GM21619 (cell line): ENCODE results near the gene GIPR.
"Not testable (repeated sequence)": the region's sequence is repeated elsewhere in the genome, so short reads cannot be mapped to it uniquely, and the experiment has no call there.

Source experiments
- ATAC-seq: cut with Tn5 transposase; IDR thresholded peaks from one replicate; pipeline ENCODE4 v1.9.1; 2021; ENCODE audit not compliant: unreplicated experiment

Gene GIPR, protein sequence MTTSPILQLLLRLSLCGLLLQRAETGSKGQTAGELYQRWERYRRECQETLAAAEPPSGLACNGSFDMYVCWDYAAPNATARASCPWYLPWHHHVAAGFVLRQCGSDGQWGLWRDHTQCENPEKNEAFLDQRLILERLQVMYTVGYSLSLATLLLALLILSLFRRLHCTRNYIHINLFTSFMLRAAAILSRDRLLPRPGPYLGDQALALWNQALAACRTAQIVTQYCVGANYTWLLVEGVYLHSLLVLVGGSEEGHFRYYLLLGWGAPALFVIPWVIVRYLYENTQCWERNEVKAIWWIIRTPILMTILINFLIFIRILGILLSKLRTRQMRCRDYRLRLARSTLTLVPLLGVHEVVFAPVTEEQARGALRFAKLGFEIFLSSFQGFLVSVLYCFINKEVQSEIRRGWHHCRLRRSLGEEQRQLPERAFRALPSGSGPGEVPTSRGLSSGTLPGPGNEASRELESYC

DNA sequence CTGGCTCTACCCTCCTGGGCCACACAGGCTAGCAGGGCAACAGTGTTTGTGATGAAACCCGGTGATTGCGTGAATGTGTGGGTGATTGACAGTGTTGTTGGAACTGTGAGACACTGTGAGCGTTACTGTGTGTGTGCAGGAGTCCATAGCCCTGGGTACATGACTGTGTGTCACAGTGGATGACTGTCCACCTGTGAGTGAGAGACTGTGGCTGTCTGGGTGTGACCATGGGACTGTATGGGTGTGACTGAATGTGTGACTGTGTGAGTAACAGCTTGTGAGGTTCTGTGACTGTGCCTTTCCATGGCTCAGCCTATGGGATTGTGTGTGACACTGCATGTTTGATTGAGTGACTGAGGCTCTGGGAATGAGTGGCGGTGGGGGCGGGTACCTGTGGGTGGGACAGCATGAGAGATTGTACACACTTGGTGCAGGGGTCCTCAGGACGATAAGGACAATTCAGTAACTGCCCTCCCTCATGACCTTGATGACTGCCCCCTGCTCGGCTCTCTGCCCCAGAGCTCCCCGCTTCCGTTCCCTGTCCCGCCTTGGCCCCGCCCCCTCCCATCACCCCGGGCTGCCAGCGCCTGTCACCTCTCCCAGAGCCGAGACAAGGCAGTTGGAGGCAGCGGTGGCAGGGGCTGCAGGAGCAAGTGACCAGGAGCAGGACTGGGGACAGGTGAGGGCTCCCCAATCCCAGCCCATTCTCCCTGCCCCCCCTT is at the start of gene GIPR:
TSS of gene GIPR (plus strand) at position 602 of the 722 bp plus-strand sequence. CDS start 1,300 bp downstream, outside the sequence.
- no peak for ATAC-seq

DNA sequence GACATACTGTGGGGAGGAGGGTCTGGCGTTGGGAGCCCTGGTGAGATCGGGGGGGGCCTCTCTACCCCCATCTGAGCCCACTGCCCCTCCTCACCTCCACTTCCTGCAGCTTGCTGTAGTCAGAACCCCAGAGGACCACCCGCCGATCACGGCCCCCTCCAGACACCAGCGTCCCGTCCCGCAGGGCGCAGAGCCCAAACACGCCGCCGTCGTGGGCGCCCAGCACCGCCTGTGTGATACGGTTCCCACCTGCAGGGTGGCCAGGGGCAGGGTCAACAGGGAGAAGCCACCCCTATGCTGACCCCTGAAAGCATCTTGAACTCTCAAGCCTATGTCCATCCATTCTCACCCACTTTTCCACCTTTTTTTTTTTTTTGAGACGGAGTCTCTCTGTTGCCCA is 46.6 kb upstream of the GIPR start:
- no peak for ATAC-seq

DNA sequence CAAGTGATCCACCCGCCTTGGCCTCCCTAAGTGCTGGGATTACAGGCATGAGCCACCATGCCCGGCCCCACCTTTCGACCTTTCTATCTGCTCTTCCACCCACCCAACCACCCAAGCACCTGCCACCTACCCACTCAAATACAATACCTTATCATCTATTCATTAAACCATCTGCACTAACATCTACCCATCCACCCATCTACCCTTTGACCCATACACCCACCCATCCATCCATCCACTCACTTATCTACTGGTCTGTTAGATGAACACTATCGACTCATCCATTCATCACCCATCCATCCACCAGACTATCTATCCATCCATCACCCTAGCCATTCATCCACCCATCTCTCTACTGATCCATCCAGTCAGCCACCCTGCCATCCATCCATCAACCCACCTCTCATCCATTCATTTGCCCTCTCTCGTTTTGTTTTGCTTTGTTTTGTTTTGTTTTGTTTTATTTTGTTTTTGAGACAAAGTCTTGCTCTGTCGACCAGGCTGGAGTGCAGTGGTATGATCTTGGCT is 46.0 kb upstream of the GIPR start:
- ATAC-seq: no peak

DNA sequence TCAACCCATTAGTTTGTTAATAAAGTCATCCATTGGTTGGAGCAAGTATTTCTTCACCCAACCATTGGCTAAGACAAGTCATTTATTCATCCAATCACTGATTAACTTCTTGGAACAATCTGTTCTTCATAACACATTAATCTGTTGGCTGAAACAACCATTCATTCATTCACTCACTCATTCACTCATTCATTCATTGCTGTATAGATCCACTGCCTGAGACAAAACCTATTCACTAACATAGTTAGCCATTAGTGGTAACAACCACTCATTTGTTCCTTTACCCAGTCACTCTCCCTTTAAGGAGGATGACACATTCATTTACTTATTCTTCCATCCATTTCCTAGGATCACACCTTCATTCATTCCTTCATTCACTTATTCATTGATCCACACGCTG is 44.0 kb upstream of the GIPR start:
- ATAC-seq: no peak

DNA sequence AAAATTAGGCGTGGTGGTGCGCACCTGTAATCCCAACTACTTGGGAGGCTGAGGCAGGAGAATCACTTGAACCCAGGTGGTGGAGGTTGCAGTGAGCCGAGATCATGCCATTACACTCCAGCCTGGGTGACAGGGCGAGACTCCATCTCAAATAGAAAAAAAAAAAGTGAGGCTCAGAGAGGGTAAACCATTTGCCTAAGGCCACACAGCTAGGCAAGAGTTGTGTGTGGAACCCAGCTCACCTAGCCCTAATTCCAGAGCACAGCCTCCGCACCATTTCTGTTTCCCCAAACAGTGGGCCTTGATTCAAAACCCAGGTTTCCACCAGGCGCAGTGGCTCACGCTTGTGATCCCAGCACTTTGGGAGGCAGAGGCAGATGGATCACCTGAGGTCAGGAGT is 39.8 kb upstream of the GIPR start:
- not testable (repeated sequence) for ATAC-seq

DNA sequence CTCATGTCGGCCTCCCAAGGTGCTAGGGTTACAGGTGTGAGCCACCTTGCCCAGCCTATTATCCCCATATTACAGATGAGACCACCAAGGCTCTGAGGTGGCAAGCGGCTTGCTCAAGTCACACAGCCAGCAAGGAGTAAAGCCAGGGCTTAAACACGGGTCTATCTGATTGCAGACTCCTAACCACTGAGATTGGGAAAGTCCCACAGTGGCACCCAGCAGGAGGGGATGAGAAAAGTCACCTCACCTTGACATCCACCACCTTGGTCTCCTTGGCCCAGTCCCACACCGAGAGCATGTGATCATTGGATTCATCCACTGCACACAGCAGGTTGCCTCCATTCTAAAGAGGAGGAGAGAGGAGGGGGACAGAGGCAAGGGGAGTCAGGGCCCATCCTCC is 38.3 kb upstream of the GIPR start:
- ATAC-seq: no peak

DNA sequence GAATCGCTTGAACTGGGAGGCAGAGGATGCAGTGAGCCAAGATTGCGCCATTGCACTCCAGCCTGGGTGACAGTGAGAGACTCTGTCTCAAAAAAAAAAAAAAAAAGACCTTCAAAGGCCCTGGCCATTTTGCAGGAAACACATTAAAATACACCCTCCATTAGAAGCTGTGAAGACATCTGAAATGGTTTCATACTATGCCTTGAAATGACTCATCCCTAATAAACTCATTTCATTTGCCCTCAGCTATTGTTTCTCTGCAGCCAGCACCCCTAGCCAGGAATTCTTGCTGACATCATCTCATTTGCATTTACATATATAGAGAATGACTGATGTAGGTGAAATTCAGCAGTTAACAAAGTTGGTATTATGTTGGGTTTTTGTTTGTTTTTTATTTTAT is 37.6 kb upstream of the GIPR start:
- ATAC-seq: no peak

DNA sequence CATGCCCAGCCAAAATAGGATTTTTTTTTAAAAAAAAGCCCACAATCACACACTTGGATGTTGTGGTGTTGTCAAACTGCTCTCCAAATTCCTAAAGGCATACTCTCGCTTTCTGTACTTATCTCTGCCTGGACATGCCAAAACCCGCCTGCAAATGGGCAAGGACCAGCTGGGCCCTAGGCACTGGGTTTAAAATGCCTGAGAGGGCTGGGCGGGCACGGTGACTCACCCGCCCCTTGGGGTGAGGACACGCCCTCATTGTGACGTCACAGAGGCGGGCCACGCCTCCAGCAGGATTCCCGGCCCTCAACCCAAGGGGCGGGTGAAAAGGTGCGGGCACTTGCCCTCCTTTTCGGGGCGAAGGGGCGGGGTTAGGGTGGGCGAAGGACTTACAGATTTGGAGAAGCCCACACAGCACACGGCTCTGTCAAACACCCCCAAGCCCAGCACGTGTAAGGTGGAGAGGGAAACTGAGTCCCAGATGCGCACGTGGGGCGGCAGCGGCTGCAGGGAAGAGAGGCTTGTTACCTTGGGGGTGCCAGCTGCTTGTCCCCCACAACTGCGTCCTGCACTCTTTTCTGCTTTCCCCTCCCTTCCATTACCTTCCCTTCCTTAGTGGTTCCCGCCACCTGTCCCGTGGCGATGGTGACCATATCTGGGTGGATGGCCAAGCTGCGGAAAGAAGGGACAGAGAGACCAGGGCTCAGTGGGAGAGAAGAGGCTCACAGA is 35.4 kb upstream of the GIPR start:
- no peak for ATAC-seq

DNA sequence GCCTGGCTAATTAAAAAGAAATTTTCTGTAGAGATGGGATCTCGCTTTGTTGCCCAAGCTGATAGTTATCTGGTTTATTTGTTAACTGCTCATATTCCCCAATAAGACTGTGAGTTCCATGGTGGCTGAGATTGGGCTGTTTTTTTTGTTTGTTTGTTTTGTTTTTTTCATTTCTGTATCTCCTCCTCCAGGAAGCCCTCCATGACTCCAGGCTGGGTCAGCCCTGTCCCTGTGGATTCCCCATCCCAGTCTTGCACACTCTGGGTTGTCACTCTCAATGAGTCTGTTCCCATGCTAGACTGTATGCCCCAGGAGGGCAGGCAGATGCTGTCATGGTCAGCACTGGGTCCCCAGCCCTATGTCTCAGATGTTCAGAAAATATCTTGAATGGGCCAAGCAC is 31.7 kb upstream of the GIPR start:
- no peak for ATAC-seq

DNA sequence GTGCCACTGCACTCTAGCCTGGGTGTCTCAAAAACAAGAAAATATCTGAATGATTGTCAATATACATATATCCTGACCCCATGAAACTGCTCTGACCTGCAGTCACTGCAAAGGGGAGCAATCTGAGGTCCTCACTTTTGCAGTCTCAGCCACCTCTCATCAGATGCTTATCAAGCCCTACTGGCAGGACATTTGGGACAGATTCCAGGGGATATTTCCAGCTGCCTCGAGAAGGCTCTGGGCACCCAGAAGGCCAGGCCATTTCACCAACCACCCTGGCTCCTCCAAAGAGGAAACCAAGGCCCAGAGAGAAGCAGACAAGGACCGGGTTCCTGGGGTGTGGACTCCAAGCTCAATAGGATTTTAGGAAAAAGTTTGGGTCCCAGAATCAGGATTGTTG is 31.1 kb upstream of the GIPR start:
- ATAC-seq: no peak

DNA sequence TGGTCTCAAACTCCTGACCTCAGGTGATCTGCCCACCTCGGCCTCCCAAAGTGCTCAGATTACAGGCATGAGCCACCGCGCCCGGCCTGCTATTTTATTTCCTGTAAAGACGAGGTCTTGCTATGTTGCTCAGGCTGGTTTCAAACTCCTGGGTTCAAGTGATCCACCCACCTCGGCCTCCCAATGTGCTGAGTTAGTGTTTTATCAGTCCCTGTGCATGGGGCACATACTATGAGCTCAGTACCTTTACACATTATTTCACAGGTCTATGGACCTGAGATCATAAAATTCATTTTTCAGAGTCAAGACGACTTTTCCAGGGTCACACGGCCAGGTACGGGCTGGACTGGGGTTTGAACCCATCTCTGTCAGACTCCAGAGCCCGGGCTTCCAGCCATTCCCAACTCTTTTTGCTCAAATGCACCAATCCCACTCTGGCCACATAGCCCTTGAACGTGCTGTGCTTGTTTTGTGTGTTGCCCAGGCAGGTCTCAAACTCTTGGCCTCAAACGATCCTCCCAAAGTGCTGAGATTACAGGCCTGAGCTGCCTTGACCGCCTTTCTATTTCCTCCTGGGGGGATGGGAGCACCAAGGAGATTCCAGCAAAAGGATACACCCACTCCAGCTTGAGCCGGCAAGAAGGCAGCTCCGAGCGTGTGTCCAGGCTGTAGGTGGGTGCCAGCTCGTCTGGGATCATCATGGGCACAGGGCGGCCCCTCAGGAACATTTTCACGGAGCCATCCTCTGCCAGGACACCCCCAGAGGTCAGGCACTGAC is 29.9 kb upstream of the GIPR start:
- no peak for ATAC-seq

DNA sequence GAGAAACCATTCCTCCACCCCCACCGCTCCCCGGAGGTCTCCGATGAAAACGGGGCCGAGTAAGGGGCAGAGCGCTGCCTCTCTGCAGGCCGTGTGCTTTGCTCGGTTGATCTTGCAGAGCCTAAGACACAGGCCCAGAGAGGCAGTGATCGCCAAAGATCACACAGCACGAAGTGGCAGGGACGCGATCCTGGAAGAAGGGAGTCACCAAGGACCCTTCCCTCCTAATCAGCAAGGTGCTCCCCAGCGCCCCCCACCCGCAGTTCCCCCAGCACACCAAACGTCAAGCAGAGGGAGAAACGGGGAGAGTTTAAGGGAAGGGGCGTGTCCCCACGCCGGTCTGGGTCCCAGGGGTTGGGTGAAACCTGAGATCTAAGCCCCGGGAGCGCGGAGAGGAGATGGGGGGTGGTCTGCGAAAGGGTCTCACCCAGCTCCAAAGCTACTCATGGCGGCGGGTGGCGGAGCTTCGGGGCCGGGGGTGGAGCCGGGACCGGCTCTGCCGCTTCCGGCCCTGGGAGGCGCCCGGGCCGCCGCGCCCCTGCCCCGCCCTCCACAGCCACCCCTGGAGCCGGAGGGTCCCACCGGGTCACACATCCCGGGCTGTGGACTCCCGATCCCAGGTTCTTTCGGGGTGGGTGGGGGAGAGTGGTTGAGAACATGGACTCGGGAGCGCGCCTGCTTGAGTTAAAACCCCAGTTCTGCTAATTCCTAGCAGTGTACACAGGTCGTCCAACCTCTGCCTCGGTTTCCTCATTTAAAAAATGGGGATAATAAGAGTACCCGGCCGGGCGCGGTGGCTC is 28.9 kb upstream of the GIPR start, which contains the start of gene EML2:
TSS of gene EML2 (minus strand) at position 468 of the 800 bp plus-strand sequence. CDS start at position 447, 21 bp downstream.
- ATAC-seq: no peak

DNA sequence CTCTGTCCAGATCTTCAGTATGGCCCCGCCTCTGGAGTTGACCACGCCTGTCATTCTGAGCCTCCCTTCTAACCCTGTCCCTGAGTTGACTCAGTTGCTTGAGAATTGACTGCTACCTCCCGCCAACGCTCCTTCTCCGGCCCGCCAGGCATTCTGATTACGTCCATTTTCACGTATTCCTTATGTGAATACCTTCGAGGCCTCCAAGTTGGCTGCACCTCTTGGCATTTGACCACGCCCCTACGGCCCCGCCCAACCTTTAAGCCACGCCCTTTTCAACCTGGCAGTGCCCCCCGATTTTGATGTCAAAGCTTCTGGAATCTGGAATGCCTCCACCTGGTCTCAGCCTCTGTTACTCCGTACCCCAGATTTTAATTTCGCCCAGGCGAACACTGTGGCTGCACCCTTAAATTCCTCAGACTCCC is 27.2 kb upstream of the GIPR start:
- no peak for ATAC-seq

DNA sequence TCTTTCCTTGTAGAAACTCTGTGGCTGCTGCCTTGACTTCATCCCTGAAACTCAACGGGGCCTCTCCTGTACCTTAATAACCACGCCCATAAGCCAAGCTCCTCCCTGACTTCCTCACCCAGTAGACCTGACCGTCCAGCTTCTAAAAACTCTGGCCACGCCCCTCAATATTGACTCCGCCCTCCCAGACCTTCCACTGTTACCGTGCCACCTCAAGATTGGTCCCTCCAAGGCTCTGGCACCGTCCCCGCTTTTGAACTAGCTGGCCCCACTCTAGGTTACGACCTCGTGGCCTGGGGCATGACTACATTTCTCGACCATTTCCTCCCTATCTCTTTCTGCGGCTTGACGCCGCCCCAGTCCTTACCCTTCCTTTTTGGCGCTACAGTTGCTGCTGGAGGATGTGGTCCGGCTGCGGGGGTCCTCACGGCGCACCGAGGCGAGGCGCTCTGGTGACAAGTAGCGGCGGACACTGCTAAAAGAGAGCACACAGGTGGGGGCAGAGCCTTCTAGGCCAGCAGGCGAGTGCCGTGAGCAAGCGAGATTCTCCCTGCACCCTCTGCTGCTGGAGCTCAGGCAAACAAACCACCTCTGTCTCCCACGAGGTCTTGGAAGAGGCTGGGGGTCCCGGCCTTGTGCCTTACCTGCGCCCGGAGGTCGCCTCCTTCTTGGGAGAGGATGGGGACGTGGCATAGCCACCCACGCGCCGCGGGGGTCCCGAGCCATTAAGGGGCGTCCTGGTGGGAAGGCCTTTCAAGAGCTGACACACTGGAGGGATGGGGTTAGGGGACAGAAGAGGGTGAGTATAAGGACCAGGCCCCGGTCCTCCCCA is 26.5 kb upstream of the GIPR start:
- ATAC-seq: peak; percentile 33

DNA sequence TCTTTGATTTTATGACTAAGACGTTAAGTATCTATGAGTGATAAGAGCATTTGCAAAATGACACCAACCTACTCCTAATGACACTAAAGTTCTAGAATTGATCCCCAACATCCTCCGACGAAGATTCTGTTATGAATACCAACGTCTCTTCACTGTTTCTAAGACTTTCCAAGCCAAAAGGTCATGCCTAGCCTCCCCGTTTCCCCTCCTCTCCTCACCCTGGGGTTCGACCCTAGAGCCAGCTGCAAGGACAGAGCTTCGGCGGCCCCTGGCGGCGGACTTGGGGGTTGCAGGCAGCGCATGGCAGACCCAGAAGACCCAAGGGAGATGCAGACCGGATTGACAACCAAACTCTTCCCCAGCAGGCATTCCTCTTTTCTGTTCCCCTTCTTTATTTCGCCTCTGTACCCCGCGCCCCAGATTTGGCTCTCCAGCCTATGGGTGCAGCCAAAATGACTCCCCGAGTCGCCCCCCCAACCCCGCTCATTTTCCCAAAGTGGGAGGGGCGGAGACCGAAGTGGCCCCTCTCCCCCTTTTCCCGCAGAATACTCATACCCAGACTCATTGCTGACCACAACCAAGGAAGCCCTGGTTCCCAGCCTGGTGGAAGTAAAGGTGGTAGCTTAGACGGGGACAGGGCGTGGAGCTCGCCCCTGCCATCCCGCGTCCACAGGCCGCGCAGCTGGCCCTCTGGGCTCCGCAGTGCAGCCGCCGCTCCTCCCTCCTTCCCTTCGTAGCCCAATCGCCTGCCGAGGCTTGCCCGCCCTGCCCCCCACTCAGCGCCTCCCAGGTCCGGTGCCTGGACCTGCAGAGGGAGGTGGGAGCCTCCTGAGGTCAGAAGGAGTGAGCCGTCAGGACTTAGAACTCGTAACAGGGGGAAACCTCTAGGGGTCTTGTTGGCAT is 24.7 kb upstream of the GIPR start:
- no peak for ATAC-seq

DNA sequence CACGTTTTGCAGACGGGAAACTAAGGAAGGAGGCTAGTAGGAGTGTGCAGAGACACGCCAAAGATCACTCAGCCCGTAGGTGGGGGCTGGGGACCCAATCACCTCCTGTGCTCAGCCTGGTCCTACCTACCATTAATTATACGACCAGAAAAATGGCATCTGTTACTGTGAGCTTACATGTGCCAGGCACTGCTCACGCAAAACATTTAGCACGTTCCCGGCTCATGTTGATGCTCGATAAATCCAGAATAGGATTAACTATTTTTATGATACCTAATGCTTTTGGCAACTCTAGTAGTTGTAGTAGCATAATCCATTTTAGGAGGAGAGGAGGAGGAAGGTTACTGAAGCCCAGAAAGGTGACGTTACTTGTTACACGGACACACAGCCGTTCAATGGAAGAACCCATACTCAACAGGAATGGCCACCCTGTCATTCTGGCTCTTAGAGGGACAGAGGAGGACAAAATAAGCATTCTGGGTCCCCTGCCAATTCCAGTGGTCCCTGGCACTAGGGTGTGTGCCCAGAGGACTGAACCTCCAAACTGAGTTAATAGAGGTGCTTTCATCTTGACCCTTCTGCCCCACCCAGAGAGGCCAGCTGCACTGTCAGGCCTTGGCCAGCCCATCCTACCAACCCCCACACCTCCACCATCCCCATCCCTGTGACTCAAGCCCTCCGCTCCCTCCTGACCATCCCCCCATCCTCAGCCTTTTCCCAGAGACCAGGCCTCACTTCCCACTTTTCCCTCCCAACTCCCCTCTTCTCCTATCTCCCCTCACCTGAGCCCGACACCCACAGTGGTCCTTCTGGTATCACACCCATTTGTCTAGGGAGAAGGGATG is 23.9 kb upstream of the GIPR start:
- no peak for ATAC-seq
